Thoracic aorta (tissue), 2 donors: ENCODE data around the gene NRG2. TPM values are rescaled to one million over a fixed set of nuclear protein-coding genes. Genes with fewer than 3 reads are reported as not detected.

Experiments used
- ATAC-seq: fragments of 150-250 bp; one replicate; pipeline ENCODE4 v1.8.0; 2017; ENCODE audit warnings: low read depth; ENCODE audit not compliant: insufficient number of reproducible peaks, low FRiP score
- DNase-seq: peaks from one replicate; pipeline ENCODE4 v3.0.0-alpha.2; 2020; ENCODE audit warnings: low spot score
- H3K27ac ChIP-seq, 2 donors: fragments of 200-600 bp; sonication (generic); 1 replicate in 1 of 2; 2 replicates in 1 of 2; pipeline ENCODE4 v1.5.1; 2016; ENCODE audit warnings: mild to moderate bottlenecking in 2 of 2, moderate library complexity in 2 of 2
- H3K27me3 ChIP-seq: fragments of 200-600 bp; sonication (generic); replicated peaks from 2 replicates; pipeline ENCODE4 v1.6.0; 2016; ENCODE audit warnings: mild to moderate bottlenecking; ENCODE audit not compliant: insufficient read depth
- H3K36me3 ChIP-seq: fragments of 200-600 bp; sonication (generic); one replicate; pipeline ENCODE4 v1.5.1; 2016
- H3K4me1 ChIP-seq, 2 donors: fragments of 200-600 bp; sonication (generic); 1 replicate in 1 of 2; 2 replicates in 1 of 2; pipeline versions ENCODE4 v1.5.1 to v1.6.0; 2016; ENCODE audit warnings: low read depth in 2 of 2, mild to moderate bottlenecking in 1 of 2; ENCODE audit not compliant: control insufficient read depth in 1 of 2
- H3K4me3 ChIP-seq: fragments of 200-600 bp; sonication (generic); 2 replicates; pipeline ENCODE4 v1.5.1; 2016; ENCODE audit warnings: mild to moderate bottlenecking
- H3K9me3 ChIP-seq: fragments of 200-600 bp; sonication (generic); 2 replicates; pipeline ENCODE4 v1.5.1; 2016
- total RNA-seq, 2 donors: library from RNA; depleted of rRNA; stranded (reverse); fragments of >200 nt; gene quantifications; one replicate each; pipeline versions ENCODE4 v1.1.0 to v1.2.3, GENCODE V29; 2016
- TF ChIP-seq, protein P1 (sequence below): fragments of 200-600 bp; sonication (generic); IDR thresholded peaks from one replicate; pipeline ENCODE4 v1.5.1; 2019; ENCODE audit warnings: antibody characterized with exemption

The NRG2 gene
- total RNA-seq, 2 donors from 2014 or later, result 2.3 to 6.9 TPM

DNA sequence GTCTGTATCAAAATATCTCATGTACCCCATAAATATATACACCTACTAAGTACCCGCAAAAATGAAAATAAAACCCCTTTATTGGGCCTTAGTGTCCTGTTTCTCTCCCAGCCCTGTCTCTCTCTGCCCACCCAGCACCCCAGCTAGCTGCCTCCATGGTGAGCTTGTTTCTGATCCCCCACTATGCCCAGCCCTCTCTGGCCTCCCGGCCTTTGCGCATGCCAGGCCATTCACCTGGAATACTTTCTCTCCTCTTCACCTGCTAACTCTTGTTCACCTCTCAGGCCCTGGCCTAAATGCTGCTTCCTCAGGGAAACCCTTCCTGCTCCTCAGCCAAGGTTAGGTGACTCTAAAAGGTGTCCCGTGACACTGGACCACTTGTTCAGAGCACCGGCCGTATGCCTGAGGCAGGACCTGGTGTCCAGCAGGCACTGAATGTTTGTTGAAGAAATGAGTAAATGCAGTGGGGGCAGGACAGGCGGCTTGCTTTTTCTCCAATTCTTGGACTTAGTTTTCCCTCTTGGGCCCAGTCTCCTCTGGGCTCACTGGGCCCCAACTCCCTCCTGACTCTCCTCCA, 189.0 kb downstream of the NRG2 start:
- H3K27me3 ChIP-seq, result no peaks in the 10 kb centered on the region
- no peak overlapping the region for H3K4me3 ChIP-seq
- DNase-seq (no peak), ATAC-seq (no peak)
- H3K27ac ChIP-seq, result no peak overlapping the region
- no peaks in the 10 kb centered on the region for H3K4me1 ChIP-seq
- H3K36me3 ChIP-seq, result no peaks in the 10 kb centered on the region
- H3K9me3 ChIP-seq, result no peaks in the 10 kb centered on the region
- TF ChIP-seq, protein P1, sequence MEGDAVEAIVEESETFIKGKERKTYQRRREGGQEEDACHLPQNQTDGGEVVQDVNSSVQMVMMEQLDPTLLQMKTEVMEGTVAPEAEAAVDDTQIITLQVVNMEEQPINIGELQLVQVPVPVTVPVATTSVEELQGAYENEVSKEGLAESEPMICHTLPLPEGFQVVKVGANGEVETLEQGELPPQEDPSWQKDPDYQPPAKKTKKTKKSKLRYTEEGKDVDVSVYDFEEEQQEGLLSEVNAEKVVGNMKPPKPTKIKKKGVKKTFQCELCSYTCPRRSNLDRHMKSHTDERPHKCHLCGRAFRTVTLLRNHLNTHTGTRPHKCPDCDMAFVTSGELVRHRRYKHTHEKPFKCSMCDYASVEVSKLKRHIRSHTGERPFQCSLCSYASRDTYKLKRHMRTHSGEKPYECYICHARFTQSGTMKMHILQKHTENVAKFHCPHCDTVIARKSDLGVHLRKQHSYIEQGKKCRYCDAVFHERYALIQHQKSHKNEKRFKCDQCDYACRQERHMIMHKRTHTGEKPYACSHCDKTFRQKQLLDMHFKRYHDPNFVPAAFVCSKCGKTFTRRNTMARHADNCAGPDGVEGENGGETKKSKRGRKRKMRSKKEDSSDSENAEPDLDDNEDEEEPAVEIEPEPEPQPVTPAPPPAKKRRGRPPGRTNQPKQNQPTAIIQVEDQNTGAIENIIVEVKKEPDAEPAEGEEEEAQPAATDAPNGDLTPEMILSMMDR, result no peak

GRCh38 chr5:139852696-139853095, 190.4 kb downstream of the NRG2 start:
- Histone ChIP-seq H3K4me3 (no peak overlapping the region), H3K36me3 (no peaks in the 10 kb centered on the region), H3K27ac (no peak overlapping the region), H3K27me3 (no peaks in the 10 kb centered on the region), H3K4me1 (no peaks in the 10 kb centered on the region), H3K9me3 (no peaks in the 10 kb centered on the region)
- no peak for ATAC-seq
- TF ChIP-seq, protein P1, result no peak
- no peak for DNase-seq

DNA sequence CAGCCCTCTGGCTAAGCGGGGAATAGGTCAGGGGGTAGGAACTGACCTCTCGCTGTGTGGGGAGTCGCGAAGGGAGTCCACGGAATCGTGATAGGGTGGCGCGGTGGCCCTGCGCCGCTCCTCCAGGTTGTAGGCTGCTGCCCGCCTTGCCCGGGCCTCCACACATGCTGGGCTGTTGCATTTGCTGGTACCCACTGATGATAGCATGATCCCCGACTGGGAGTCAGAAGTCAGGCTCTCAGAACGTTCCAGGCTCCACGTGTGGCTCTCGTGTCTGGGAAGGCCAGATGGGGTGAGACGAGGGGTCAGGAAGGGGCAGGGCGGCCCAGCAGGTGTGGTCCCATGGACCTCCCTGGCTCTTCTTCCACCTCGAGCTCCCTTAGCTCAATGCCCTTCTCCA, 191.5 kb downstream of the NRG2 start:
- TF ChIP-seq, protein P1, result no peak
- no peaks in the 10 kb centered on the region for H3K4me1 ChIP-seq
- H3K36me3 ChIP-seq, result no peaks in the 10 kb centered on the region
- ATAC-seq (no peak), DNase-seq (no peak)
- H3K4me3 ChIP-seq, result no peak overlapping the region
- no peaks in the 10 kb centered on the region for H3K9me3 ChIP-seq
- no peaks in the 10 kb centered on the region for H3K27me3 ChIP-seq
- H3K27ac ChIP-seq, result no peak overlapping the region

DNA sequence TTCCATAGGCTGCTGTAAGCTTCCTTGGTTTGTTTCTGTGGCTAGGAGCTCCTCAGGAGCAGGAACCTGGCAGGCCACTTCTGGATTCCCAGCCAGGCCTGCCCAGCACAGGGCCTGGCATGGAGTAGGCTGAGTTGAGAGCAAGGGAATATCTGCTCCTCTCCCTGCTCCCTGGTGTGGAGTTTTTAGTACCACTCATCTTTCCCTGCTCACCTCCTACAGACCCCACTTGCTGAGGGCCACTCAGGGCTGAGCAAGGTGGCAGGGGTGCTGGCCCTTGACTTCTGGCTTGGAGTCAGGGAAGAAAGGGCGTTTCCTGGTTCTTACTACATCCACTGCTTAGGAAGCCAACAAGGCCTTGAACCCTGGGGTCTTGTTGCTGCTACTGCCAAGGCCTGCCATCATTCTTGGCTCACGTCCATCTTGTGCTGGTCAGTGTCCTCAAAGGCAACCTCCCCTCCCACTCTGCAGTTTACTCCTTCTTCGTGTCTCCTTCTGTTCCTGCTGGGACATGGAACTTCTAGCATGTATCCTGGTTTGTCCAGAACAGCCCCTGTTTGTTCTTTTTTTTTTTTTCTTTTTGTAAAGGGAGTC, 192.6 kb downstream of the NRG2 start:
- no peak overlapping the region for H3K27ac ChIP-seq
- no peaks in the 10 kb centered on the region for H3K27me3 ChIP-seq
- H3K4me3 ChIP-seq, result no peak overlapping the region
- no peak for DNase-seq
- no peaks in the 10 kb centered on the region for H3K4me1 ChIP-seq
- TF ChIP-seq, protein P1, result no peak
- ATAC-seq, result no peak
- H3K36me3 ChIP-seq, result no peaks in the 10 kb centered on the region
- H3K9me3 ChIP-seq, result no peaks in the 10 kb centered on the region

DNA sequence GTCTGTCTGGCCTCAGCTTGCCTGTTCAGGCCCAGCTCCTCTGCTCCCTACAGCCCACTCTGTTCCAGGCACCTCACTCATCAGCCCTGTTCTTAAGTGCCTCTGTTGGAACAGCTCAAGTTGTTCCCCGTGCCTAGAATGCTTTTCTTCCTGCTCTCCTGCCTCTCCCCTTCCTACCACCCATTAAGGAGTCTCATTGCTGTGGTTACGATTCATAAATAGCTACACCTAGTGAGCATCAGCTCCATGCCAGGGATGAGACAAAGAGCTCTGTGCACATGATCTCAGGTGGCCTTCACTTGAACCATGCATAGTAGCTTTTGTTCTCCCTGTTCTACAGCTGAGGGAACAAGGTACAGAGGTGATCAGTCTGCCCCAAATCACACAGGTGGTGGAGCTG, 193.2 kb downstream of the NRG2 start:
- H3K27ac ChIP-seq, result peak overlapping the region; percentile 8 to 60
- ATAC-seq (no peak), DNase-seq (no peak)
- no peaks in the 10 kb centered on the region for H3K36me3 ChIP-seq
- H3K9me3 ChIP-seq, result no peaks in the 10 kb centered on the region
- H3K27me3 ChIP-seq, result no peaks in the 10 kb centered on the region
- no peaks in the 10 kb centered on the region for H3K4me1 ChIP-seq
- TF ChIP-seq, protein P1, result no peak
- no peak overlapping the region for H3K4me3 ChIP-seq
